Effector CD8-positive, alpha-beta T cell (primary cell): ENCODE measurements around the gene EPHA1.

Experiments used
- DNase-seq: peaks from one replicate; lab custom pipeline; 2025; lab: John Stamatoyannopoulos, UW

Gene EPHA1

DNA sequence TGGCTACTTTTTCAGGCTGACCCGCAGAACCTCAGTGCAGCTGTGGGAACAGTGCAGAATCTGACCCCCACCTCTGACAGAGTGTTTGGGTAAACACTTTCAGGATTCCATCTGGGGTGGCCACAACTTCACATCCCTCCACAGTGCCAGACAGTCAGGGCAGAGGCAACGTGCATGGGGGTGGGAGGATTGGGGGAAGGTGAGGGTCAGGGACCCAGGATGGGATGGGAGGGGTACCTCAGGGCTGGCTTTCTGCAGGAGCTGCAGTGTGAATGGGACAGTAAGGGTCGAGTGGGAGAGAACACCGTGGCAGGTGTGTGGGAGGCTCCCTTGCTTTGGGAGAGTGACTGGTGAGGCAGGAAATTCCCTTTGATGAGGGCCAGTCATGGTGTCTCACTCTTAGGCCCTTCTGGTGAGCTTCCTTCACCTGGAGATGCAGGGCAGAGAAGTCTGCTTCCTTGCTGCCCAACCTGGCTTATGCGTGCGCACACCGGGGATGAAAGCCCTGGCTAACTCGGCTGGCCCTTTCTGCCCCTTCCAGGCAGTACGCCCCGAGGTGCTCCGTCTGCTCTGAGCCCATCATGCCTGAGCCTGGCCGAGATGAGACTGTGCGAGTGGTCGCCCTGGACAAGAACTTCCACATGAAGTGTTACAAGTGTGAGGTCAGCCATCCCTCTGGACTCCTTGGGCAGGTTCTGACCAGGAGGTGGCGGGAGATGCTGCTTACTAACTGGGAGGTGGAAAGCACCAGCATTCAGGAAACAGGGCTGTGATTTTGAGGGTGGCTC is 19.1 kb downstream of the EPHA1 start:
- no peak for DNase-seq

DNA sequence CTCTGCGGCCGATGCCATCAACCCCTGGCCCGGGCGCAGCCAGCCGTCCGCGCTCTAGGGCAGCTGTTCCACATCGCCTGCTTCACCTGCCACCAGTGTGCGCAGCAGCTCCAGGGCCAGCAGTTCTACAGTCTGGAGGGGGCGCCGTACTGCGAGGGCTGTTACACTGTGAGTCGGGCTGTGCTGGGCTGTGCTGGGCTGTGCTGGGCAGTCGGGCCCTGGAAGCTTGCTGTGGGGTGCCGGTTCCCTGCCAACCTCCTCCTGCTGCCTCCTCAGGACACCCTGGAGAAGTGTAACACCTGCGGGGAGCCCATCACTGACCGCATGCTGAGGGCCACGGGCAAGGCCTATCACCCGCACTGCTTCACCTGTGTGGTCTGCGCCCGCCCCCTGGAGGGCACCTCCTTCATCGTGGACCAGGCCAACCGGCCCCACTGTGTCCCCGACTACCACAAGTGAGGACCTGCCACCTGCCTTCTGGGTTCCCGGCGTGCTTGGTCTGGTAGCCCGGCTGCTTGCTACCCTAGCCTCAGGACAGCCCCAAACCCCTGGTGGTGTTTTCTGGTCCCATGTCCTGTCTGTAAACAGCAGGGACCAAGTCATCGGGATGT is 20.1 kb downstream of the EPHA1 start:
- no peak for DNase-seq

GRCh38 chr7:143388051-143388450 is 20.6 kb downstream of the EPHA1 start:
- DNase-seq = no peak

DNA sequence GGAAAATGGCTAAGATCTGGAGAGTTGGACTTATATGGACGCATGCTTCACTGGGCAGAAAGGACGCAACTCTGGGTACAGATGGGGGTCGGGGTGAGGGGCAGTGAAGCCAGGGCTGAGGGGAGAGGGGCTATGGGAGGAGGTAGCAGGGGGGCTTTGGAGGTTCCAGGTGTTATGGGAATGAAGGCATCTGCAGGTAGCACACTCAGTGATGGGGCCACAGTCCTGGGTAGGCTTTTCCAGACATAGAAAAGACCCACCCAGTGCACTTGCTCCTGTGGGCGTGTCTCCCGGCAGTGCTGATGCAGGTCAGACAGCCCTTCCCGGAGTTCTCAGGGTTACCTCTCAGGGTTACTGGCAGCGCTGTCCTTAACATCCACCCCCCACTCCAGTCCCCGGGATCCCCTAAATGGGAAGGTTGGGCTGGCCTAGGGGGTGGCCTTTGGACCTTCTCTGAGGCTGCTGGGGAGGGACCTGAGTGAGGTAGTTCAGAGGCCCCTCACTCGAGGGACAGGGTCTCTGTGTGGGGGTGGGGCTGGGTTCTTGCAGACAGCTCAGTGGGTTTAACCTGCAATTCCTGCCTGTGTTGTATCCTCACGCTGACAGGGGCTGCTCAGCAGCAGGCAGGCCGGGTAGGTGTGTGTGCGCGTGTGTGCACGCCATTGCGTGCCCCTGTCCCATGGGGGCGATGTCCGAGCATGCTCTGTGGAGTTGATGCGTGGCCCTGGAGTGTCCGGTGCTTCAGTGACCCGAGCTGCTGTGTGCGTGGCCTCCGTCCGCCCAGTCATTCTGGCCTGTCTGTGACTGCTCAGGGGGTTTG is 21.3 kb downstream of the EPHA1 start:
- no peak for DNase-seq

DNA sequence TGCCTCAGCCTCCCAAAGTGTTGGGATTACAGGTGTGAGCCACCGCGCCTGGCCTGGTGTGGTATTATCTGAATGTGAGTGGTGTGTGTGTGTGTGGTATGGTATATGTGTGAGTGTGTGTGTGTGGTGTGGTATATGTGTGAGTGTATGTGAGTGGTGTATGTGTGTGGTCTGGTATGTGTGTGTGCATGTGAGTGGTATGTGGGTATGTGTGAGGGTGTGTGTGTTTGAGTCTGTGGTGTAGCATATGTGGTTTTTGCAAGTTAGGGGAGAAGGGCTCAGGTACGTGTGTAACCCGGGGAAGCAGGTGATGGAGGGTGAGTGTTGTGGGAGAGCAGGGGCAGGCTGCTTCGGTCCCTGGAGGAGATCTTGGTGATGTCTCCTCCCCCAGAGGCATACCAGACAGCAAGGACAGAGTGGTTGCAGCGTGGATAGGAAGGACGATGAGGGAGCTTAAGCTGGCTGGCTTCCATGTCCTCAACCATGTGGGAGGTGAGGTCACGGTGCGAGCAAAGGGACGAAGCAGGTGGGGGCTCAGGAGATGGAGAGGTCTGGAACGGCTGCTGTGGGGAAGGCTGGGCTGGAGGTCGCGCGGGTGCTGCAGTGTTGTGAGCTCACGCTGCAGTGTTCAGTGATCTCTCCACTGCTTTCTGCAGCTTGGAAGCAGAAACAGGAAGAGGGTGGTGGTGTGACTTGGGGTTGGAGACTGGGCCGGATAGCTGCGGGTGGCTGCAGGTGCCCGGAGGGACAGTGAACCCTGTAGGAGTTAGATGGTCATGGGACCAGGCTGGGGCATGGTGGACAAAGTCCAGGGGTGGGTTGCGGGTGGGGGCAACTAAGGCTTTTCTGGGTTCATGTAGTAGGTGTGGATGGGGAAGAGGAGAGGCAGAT is 22.5 kb downstream of the EPHA1 start:
- DNase-seq = no peak

DNA sequence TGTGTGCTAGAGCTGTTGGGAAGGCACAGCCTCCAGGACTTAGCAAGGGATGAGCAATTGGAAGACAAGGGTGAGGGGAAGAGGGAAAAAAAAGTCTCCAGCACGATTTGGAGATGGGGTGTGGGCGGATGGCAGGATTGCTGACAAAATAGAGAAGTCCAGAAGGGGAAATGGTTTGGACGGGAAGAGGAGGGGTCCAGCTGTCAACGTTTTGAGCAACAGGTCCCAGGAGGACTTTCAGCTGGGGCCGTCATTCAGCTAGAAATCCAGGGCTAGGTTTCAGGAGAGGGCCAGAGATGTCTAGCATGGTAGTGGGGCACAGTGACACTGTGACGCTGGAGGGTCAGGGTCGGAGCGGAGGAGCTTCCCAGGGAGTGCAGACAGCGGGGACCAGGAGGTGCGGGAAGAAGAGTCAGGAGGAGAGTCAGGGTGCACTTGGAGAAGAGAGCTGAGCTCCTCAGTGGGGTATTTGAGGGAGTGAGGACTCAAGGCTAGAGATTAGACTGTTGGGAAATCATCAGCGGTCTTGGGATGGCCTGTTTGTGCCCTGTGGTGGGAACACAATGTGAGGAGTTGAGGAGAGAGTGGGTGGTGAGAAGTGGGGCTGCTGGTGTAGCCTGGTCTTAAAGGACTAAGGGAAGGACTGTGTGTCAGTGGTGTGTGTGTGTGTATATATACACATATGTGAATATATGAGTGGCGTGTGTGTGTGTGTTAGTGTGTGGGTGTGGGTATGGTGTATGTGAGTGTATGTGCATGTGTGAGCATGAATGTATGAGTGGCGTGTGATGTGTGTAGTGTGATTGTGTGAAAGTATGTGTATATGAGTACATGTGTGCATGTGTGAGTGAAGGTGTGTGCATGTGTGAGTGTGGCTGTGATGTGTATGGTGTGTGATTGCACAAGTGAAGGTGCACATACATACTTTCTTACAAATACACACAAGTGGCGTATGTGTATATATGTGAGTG is 23.7 kb downstream of the EPHA1 start:
- DNase-seq = no peak

DNA sequence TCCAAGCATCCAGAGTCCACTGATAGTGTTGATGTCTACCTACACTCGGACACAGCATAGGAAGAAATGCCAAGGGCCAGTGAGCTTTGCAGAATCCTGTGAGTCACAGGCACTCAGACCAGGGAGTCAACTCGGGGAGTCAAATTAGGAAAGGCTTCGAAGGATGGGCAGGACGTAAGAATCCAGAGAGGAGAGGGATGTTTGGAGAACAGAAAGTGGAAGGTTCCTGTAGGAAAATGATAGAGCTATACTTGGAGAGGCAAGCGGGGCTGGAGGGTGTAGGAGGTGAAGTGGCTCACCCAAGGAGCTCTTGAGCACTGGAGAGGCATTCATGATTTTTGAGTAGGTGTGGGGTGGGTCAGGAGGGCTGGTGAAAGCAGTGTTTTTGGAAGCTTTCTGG is 24.5 kb downstream of the EPHA1 start:
- DNase-seq = no peak

DNA sequence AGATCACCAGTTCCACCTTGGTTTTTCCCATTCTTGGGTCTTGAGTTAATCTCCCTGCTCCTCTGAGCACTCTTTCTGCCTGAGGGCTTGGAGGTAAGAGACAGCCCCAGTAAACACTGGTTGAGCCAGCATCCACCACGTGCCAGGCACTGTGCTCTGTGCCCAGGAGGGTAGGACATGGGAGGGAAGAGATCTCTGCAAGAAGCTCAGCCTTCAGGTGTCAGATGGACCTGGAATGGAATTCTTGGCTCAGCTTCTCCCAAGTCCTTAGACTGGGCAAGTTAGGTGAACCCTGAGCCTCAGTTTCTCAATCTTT is 25.1 kb downstream of the EPHA1 start:
- no peak for DNase-seq

GRCh38 chr7:143382791-143383641 is 25.6 kb downstream of the EPHA1 start:
- no peak for DNase-seq

- no peak for DNase-seq
These were observed 26.4 kb downstream of the EPHA1 start for GRCh38 chr7:143382126-143382790.

DNA sequence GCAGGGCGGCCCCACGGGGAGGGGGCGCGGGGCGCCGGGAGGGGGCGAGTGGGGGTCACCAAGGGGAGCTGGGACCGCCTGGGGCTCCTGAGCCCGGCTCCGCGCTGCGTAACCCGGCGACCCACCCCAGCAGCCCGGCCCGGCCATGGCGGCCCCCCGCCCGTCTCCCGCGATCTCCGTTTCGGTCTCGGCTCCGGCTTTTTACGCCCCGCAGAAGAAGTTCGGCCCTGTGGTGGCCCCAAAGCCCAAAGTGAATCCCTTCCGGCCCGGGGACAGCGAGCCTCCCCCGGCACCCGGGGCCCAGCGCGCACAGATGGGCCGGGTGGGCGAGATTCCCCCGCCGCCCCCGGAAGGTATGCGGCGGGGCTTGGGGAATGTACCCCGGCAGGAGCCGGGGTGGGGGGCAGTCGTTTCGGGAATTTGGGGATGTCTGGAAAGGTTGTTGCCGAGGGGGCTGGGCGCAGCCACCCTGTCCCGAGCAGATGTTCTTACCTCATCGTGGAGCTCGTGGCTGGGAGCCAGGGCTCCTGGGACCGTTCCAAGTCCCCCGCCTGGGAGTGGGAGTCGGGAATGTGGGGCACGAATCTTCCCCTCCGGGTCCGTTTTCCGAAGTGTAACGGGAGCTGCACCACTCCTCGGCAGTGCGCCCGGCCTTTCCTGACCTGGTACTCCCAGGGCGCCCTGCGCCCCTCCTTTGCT is 27.1 kb downstream of the EPHA1 start:
- no peak for DNase-seq

GRCh38 chr7:143380646-143381426 is 27.8 kb downstream of the EPHA1 start, which contains the start of gene ZYX:
TSS of gene ZYX (plus strand) at chr7:143381345. CDS start at chr7:143381572, 227 bp downstream.
- DNase-seq = peak; percentile 79

DNA sequence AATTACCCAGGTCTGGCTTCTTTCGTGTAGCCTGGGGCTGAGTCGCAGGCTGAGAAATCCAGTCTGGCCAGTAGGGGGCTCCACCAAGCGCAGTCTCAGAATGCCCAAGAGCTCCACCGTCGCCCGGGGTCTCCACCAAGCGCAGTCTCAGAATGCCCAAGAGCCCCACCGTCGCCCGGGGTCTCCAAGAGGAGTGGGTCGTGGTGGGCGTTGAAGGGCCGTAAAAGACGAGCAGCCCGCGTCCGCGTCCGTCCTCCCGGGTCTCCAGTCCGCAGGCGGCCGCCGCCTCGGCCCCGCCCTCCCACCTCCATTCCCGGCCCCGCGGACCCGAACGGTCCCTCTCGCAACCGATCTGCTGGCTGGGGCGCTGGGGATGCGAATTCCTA is 28.4 kb downstream of the EPHA1 start:
- DNase-seq = peak; percentile 75

DNA sequence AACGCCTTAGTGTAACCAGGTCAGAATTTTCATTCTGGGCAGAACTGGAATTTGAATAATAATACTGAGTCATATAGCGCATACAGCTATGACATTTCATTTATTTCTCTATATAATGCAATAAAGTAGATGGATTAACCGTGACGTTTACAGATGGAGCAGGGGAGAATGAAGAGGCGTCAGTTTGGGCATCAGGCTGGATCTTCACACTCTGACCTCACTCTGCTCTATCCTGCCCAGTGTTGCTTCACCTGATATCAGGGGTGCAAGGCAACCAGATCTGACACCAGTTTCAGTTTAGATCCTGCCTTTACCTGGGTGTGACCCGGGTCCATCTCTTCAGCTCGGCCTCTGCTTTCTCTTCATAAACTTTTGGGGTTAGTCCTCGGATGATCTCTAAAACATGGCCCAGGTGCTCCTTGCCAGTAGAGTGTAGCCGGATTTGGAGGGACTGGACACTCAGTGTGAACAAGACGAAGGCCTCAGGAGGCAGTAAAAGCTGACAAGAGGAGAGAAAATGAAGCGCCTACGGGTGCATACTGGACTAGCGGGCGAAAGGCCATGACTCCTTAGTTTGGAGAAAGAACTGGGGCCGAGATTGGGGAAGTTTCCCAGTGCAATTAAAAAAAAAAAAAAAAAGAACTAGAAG is 28.9 kb downstream of the EPHA1 start:
- DNase-seq = no peak

DNA sequence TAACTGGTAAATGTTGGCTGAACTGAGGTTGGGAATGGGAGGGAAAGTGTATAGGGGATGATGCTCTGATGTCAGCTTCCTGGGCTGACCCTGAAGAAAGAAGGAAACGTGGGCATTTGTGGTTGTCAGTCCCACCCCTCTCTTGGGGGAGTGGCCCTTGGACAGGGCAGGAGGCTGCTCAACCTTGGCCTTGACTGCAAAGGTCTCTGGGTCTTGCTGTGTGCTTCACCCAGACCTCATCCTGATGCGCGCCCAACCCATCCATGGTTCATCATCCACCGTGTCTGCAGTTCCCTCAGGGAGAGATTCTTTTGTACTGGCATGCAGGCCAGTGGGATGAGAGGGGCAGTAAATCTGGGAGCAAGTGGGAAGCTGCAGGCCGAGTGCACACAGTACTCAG is 32.3 kb downstream of the EPHA1 start:
- no peak for DNase-seq

DNA sequence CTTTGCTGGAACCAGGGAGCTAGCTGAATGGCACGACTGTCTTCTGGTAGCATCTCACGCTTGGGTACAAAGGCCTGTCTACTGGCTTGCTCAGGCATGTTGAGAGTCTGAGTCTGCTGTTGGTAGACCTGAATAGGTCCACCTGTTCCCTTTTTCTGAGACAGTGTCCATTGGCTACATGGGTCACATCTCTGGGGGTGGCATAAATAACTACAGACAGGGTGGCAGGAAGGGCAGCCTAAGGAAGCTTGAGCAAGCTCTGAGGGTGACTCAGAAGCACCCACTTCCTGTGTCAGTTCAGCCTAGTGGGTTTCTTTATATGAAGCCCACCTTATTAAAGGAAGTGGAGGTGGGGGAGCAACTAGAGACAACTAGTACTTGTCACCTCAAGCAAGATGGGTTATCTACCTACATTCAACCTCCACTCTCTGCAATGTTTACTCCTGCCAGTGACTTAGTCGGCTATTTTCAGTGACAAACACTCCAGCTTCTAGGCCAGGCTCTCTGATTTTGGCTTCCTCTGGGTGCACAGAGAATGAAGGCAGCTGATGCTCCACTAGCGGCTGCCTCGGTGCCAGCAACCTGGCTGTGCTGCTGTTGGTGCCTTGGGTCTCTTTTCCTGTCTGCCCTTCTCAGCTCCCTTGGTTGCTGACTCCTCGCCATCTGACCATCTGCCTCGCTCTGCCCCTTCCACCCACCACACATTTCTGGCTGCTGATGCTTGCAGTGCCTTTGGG is 33.2 kb downstream of the EPHA1 start:
- DNase-seq = no peak

- DNase-seq = no peak
These were observed 34.1 kb downstream of the EPHA1 start for GRCh38 chr7:143374561-143374960.
